ENCODE measurements around the gene SRGAP2C. TPM values are rescaled to one million over a fixed set of nuclear protein-coding genes. Genes with fewer than 3 reads are reported as not detected.
"Not testable (repeated sequence)": the region's sequence is repeated elsewhere in the genome, so short reads cannot be mapped to it uniquely, and the experiment has no call there.

Gene SRGAP2C
- polyA plus RNA-seq, 1 donor from 2014 or later, result 10.0 TPM

GRCh38 chr1:121156958-121157603, 27.7 kb upstream of the SRGAP2C start:
- not testable (repeated sequence) for H3K79me2 ChIP-seq (replicated peaks; ENCODE audit: insufficient read depth, low read length); H3K27me3 ChIP-seq (ENCODE audit: insufficient read depth, low read depth, low read length); H3K4me2 ChIP-seq (ENCODE audit: low read length); H4K20me1 ChIP-seq (ENCODE audit: insufficient read depth); H2AFZ ChIP-seq (ENCODE audit: low read depth, low read length); H3K9me2 ChIP-seq (ENCODE audit: insufficient read depth, low read length); H3K27ac ChIP-seq (ENCODE audit: low read length); H3K9me3 ChIP-seq (ENCODE audit: low read length); H3K36me3 ChIP-seq (ENCODE audit: insufficient read depth, low read length); H3K9ac ChIP-seq (ENCODE audit: low read length); H3F3A ChIP-seq (ENCODE audit: insufficient read depth, low read length, poor library complexity, severe bottlenecking); H3K4me3 ChIP-seq (ENCODE audit: low read length)

DNA sequence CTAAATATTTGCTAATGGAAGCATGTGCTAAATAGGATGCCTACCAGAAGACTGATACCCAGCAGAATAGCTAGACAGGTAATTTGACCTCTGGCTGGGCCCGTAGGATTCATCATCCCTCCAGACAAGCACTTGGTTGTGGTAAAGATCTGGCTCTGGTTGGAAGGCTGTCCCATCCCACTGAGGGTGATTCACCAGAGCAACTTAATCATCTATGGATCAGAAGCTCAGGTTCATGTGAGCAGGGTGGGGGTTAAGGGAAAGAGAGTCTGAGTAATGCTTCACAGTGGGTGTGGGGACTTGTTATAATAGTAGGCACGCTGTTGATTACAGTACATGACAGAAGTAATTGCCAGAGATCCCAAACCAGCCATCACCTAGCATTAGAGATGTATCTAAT, 27.2 kb upstream of the SRGAP2C start:
- not testable (repeated sequence) for H3K79me2 ChIP-seq (replicated peaks; ENCODE audit: insufficient read depth, low read length); H3K9ac ChIP-seq (ENCODE audit: low read length); H3K27ac ChIP-seq (ENCODE audit: low read length); H3K36me3 ChIP-seq (ENCODE audit: insufficient read depth, low read length); H4K20me1 ChIP-seq (ENCODE audit: insufficient read depth); H3K9me2 ChIP-seq (ENCODE audit: insufficient read depth, low read length); H3F3A ChIP-seq (ENCODE audit: insufficient read depth, low read length, poor library complexity, severe bottlenecking); H3K27me3 ChIP-seq (ENCODE audit: insufficient read depth, low read depth, low read length); H3K4me3 ChIP-seq (ENCODE audit: low read length); H3K4me2 ChIP-seq (ENCODE audit: low read length); H3K9me3 ChIP-seq (ENCODE audit: low read length); H2AFZ ChIP-seq (ENCODE audit: low read depth, low read length)

- not testable (repeated sequence) for H3K4me2 ChIP-seq (ENCODE audit: low read length); H4K20me1 ChIP-seq (ENCODE audit: insufficient read depth); H3K9me2 ChIP-seq (ENCODE audit: insufficient read depth, low read length); H3K27ac ChIP-seq (ENCODE audit: low read length); H3K4me3 ChIP-seq (ENCODE audit: low read length); H3F3A ChIP-seq (ENCODE audit: insufficient read depth, low read length, poor library complexity, severe bottlenecking); H3K9ac ChIP-seq (ENCODE audit: low read length); H2AFZ ChIP-seq (ENCODE audit: low read depth, low read length); H3K36me3 ChIP-seq (ENCODE audit: insufficient read depth, low read length); H3K9me3 ChIP-seq (ENCODE audit: low read length); H3K79me2 ChIP-seq (replicated peaks; ENCODE audit: insufficient read depth, low read length); H3K27me3 ChIP-seq (ENCODE audit: insufficient read depth, low read depth, low read length)
Observed at GRCh38 chr1:121160118-121160517, 24.7 kb upstream of the SRGAP2C start.

DNA sequence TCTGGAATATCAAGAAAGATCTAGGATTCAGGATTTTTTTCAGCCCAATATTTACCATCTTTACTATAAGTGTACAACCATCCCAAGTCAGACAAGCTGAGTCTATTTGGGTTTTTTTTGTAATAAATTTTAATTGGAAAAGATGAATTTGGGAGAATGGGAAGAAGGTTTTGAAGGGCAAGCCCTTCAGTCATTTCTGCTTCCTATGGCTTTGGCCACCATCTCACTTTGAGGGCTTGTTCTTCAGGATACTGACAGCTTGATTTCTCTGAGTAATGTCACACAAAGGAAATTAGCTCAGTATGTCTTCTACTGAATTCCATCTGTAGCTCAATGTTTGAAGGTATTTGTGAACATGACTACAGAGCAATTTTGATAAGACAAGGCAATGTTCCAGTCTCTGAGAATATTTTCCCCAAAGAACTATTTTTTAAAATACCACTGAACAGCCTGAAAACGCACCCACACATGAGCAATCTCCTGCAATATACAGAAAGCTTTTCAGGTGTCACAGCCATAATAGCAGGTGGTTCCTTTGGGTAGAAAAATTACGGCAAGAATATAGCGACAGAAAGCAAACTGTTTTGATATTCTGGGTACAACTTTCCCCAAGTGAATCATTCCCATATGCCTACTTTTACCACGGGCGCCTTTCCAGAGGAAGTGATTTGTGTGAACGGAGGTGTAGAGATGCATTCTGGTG, 23.4 kb upstream of the SRGAP2C start:
- not testable (repeated sequence) for H3K9me2 ChIP-seq (ENCODE audit: insufficient read depth, low read length); H3K4me2 ChIP-seq (ENCODE audit: low read length); H4K20me1 ChIP-seq (ENCODE audit: insufficient read depth); H3K27ac ChIP-seq (ENCODE audit: low read length); H3K9me3 ChIP-seq (ENCODE audit: low read length); H2AFZ ChIP-seq (ENCODE audit: low read depth, low read length); H3F3A ChIP-seq (ENCODE audit: insufficient read depth, low read length, poor library complexity, severe bottlenecking); H3K27me3 ChIP-seq (ENCODE audit: insufficient read depth, low read depth, low read length); H3K9ac ChIP-seq (ENCODE audit: low read length); H3K79me2 ChIP-seq (replicated peaks; ENCODE audit: insufficient read depth, low read length); H3K4me3 ChIP-seq (ENCODE audit: low read length); H3K36me3 ChIP-seq (ENCODE audit: insufficient read depth, low read length)

GRCh38 chr1:121163850-121164757, 20.7 kb upstream of the SRGAP2C start:
- H4K20me1 ChIP-seq (ENCODE audit: insufficient read depth); H3K4me3 ChIP-seq (ENCODE audit: low read length); H3K9me3 ChIP-seq (ENCODE audit: low read length); H3K79me2 ChIP-seq (replicated peaks; ENCODE audit: insufficient read depth, low read length); H3K27me3 ChIP-seq (ENCODE audit: insufficient read depth, low read depth, low read length); H3K36me3 ChIP-seq (ENCODE audit: insufficient read depth, low read length); H3K9ac ChIP-seq (ENCODE audit: low read length); H3K27ac ChIP-seq (ENCODE audit: low read length); H3K4me2 ChIP-seq (ENCODE audit: low read length); H2AFZ ChIP-seq (ENCODE audit: low read depth, low read length); H3K9me2 ChIP-seq (ENCODE audit: insufficient read depth, low read length); H3F3A ChIP-seq (ENCODE audit: insufficient read depth, low read length, poor library complexity, severe bottlenecking): not testable (repeated sequence)

DNA sequence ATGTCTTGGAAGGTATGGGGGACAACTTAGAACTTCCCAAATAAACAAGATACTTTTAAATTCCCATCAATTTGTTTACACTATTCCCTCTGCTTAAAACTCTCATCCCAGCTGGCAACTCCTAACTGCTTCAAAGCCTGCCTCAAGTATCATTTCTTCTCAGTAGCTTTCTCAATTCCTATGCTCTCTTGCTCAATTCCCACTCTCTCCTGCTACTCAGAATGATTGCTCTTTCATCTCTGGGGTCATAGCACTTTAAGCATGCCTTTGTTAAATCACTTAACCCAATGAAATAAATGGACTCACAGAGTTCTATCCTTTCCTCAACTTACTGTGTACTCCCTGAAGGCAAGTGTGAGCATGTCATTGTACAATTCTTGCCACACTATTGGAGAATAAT, 19.5 kb upstream of the SRGAP2C start:
- H3K4me2 ChIP-seq (ENCODE audit: low read length); H3K9me2 ChIP-seq (ENCODE audit: insufficient read depth, low read length); H2AFZ ChIP-seq (ENCODE audit: low read depth, low read length); H3K9ac ChIP-seq (ENCODE audit: low read length); H4K20me1 ChIP-seq (ENCODE audit: insufficient read depth); H3F3A ChIP-seq (ENCODE audit: insufficient read depth, low read length, poor library complexity, severe bottlenecking); H3K36me3 ChIP-seq (ENCODE audit: insufficient read depth, low read length); H3K4me3 ChIP-seq (ENCODE audit: low read length); H3K9me3 ChIP-seq (ENCODE audit: low read length); H3K27me3 ChIP-seq (ENCODE audit: insufficient read depth, low read depth, low read length); H3K27ac ChIP-seq (ENCODE audit: low read length); H3K79me2 ChIP-seq (replicated peaks; ENCODE audit: insufficient read depth, low read length): not testable (repeated sequence)

DNA sequence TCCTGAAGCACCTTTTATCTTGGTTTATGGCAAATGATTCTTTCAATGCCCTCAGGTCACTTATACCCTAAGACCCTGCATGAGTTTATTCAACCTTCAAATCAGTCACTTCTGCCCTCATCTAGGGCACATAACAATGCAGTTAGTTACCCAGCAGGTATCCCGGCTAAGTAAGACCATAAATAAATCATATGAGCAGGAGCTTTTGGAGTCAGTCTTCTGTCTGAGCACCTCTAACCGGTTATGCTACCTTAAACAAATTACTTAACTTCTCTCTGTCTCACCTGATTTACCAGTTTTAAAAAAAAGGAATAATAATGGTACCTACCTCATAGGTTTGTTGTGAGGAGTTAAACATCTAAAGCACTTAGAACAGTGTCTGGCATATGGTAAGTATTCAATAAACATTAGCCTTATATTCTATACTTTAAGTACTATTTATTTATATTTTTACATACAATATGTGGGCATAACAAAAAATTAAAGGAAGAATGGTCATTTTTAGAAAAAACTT, 17.5 kb upstream of the SRGAP2C start:
- H3K4me2 ChIP-seq (ENCODE audit: low read length); H3K9me3 ChIP-seq (ENCODE audit: low read length); H3K27ac ChIP-seq (ENCODE audit: low read length); H3K9ac ChIP-seq (ENCODE audit: low read length); H3K27me3 ChIP-seq (ENCODE audit: insufficient read depth, low read depth, low read length); H3F3A ChIP-seq (ENCODE audit: insufficient read depth, low read length, poor library complexity, severe bottlenecking); H3K4me3 ChIP-seq (ENCODE audit: low read length); H2AFZ ChIP-seq (ENCODE audit: low read depth, low read length); H4K20me1 ChIP-seq (ENCODE audit: insufficient read depth); H3K36me3 ChIP-seq (ENCODE audit: insufficient read depth, low read length); H3K9me2 ChIP-seq (ENCODE audit: insufficient read depth, low read length); H3K79me2 ChIP-seq (replicated peaks; ENCODE audit: insufficient read depth, low read length): not testable (repeated sequence)

Measured in neural cell (in vitro differentiated cells).